ENCODE results near the gene MB21D2. TPM values are rescaled to one million over a fixed set of nuclear protein-coding genes. Genes with fewer than 3 reads are reported as not detected.
A peak's percentile ranks its signal among the peaks of the same experiment; 100 is the strongest.
"Not testable (repeated sequence)": the region's sequence is repeated elsewhere in the genome, so short reads cannot be mapped to it uniquely, and the experiment has no call there.

Gene MB21D2
- 1 to 10 TPM; 5.8 to 7.8 (median 6.5) TPM for total RNA-seq
- 1 to 10 TPM; 1.2 to 4.8 (median 3.0) TPM for polyA plus RNA-seq

GRCh38 chr3:192917404-192918274 lies at the start of gene MB21D2:
Gene MB21D2 (minus strand): TSS chr3:192917856. CDS start chr3:192917840, 16 bp downstream.
- WGBS, 2 donors, result 1% methylated on average over 66 of the region's 66 CpGs
- Histone ChIP-seq H3K4me3 (peak within 1 kb of the TSS; percentile 59 to 81 (median 64)), H3K36me3 (no peaks in the 10 kb centered on the region), H3K27ac (peak within 1 kb of the TSS; percentile 88 to 97 (median 93)), H3K27me3 (no peaks in the 10 kb centered on the region), H3K9me3 (no peaks in the 10 kb centered on the region), H3K4me1 (peaks cover 0 to 44% (median 38%) of the 10 kb centered on the region in 4 donors)
- intact Hi-C loops (cut with DNase I), result loop anchor here (2.0 to 5.0 kb wide), 3 partner anchors 81 to 675 kb away; partner anchors contain the start of gene OPA1
- TF ChIP-seq EP300 (IDR thresholded peaks at IDR 0.05), result peak in 1 of 4 donors; percentile 29
- TF ChIP-seq POLR2A (IDR thresholded peaks at IDR 0.05), result peak; percentile 25 to 41
- no peak for TF ChIP-seq CTCF (IDR thresholded peaks at IDR 0.05)
- peak; percentile 58 to 83 (median 78) for TF ChIP-seq POLR2AphosphoS5 (IDR thresholded peaks at IDR 0.05)
- peak; percentile 89 for DNase-seq

- DNase-seq; intact Hi-C loops (cut with DNase I); H3K27ac ChIP-seq; H3K4me3 ChIP-seq; H3K9me3 ChIP-seq; H3K4me1 ChIP-seq; H3K27me3 ChIP-seq; H3K36me3 ChIP-seq: not testable (repeated sequence)
- WGBS, 2 donors, result 93 to 94% methylated on average over 21 of the region's 21 CpGs
Observed at GRCh38 chr3:192964959-192965719, 47.5 kb upstream of the MB21D2 start.

DNA sequence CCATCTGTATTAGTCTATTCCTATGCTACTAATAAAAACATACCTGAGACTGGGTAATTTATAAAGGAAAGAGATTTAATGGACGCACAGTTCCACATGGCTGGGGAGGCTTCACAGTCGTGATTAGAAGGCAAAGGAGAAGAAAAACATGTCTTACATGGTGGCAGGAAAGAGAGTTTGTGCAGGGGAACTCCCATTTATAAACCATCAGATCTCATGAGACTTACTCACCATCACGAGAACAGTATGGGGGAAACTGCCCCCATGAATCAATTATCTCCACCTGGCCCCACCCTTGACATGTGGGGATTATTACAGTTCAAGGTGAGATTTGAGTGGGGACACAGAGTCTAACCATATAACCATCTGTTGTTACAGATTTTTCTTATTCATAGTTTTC lies 42.1 kb upstream of the MB21D2 start:
- DNase-seq, result no peak
- H3K27ac ChIP-seq, result no peak overlapping the region
- no peak for TF ChIP-seq POLR2A (IDR thresholded peaks at IDR 0.05)
- no peak for TF ChIP-seq POLR2AphosphoS5 (IDR thresholded peaks at IDR 0.05)
- TF ChIP-seq EP300 (IDR thresholded peaks at IDR 0.05), result no peak
- TF ChIP-seq CTCF (IDR thresholded peaks at IDR 0.05), result no peak
- WGBS, 2 donors, result 54 to 74% methylated on average over 3 of the region's 3 CpGs
- H3K4me3 ChIP-seq, result no peak overlapping the region
- H3K9me3 ChIP-seq, result no peaks in the 10 kb centered on the region
- intact Hi-C loops (cut with DNase I), result no loop called here
- H3K4me1 ChIP-seq, result no peaks in the 10 kb centered on the region
- H3K36me3 ChIP-seq, result no peaks in the 10 kb centered on the region
- H3K27me3 ChIP-seq, result no peaks in the 10 kb centered on the region

DNA sequence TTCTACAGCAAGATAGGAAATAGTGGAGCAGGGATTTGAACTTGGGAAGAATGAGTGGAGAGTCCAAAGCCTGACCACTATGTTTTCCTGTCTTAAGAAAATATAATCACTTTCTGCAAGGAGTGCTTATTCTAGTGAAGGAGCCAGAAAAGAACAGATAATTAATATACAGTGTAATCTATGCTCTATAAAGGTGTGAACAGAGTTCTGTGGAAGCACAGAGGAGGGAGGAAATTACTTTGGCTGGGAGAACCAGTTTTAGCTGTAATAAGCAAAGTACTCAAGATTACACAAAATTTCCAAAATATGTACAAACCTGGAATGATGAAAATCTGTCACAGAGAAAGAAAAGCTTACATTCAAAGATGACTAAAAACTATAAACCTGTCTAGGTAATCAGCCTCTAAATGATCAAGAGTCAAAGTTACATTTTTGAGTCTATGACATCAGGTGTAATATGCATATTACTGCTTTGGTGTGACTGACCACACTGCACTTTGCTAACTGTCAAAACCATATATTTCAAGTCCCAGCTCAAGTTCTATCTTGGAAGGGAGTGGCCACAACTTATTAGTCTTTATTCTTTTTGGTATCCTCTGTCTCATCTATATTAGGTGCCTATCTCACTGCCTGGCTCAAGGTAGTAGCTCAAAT lies 40.7 kb upstream of the MB21D2 start:
- Histone ChIP-seq H3K4me1 (no peaks in the 10 kb centered on the region), H3K36me3 (no peaks in the 10 kb centered on the region), H3K27ac (peak overlapping the region; percentile 4 to 66 (median 29)), H3K27me3 (no peaks in the 10 kb centered on the region), H3K4me3 (no peak overlapping the region), H3K9me3 (no peaks in the 10 kb centered on the region)
- no peak for DNase-seq
- intact Hi-C loops (cut with DNase I), result no loop called here
- no peak for TF ChIP-seq EP300 (IDR thresholded peaks at IDR 0.05)
- no peak for TF ChIP-seq CTCF (IDR thresholded peaks at IDR 0.05)
- no peak for TF ChIP-seq POLR2A (IDR thresholded peaks at IDR 0.05)
